OCI-LY1 (cell line): ENCODE measurements around the gene PKIB.

Source experiments
- H2AFZ ChIP-seq: fragments of 200-600 bp; sonication (generic), shearing (Covaris generic); 2 replicates; pipeline ENCODE4 v1.6.0; 2014; ENCODE audit warnings: antibody characterized with exemption, mild to moderate bottlenecking, low read length
- H3F3A ChIP-seq: fragments of 200-600 bp; sonication (generic), shearing (Covaris generic); 2 replicates; pipeline ENCODE4 v1.6.0; 2014; ENCODE audit warnings: mild to moderate bottlenecking, antibody characterized with exemption, low read length, moderate library complexity; ENCODE audit not compliant: insufficient read depth
- H3K27ac ChIP-seq: fragments of 200-600 bp; sonication (generic); 2 replicates; pipeline ENCODE4 v1.5.1; 2014; ENCODE audit warnings: low read length, mixed run types, mild to moderate bottlenecking, low read depth; ENCODE audit not compliant: poor library complexity, severe bottlenecking
- H3K27me3 ChIP-seq: fragments of 200-600 bp; sonication (generic); 2 replicates; pipeline ENCODE4 v1.6.0; 2014; ENCODE audit warnings: antibody characterized with exemption, mild to moderate bottlenecking, low read length, moderate library complexity; ENCODE audit not compliant: insufficient read depth
- H3K36me3 ChIP-seq: fragments of 200-600 bp; sonication (generic); 2 replicates; pipeline ENCODE4 v1.6.1; 2014; ENCODE audit warnings: mild to moderate bottlenecking, antibody characterized with exemption, low read length, moderate library complexity, mixed read lengths; ENCODE audit not compliant: insufficient read depth
- H3K4me1 ChIP-seq: fragments of 200-600 bp; sonication (generic); 2 replicates; pipeline ENCODE4 v1.5.1; 2014; ENCODE audit warnings: mild to moderate bottlenecking, low read length, moderate library complexity; ENCODE audit not compliant: insufficient read depth, severe bottlenecking
- H3K4me2 ChIP-seq: fragments of 200-600 bp; sonication (generic), shearing (Covaris generic); 2 replicates; pipeline ENCODE4 v1.6.1; 2014; ENCODE audit warnings: low read length
- H3K4me3 ChIP-seq: fragments of 200-600 bp; sonication (generic); 2 replicates; pipeline ENCODE4 v1.5.1; 2014; ENCODE audit warnings: low read length, low read depth, mild to moderate bottlenecking, mixed read lengths; ENCODE audit not compliant: poor library complexity, severe bottlenecking
- H3K79me2 ChIP-seq: fragments of 200-600 bp; shearing (Covaris generic); 2 replicates; pipeline ENCODE4 v1.6.1; 2016; ENCODE audit warnings: mixed run types, low read length, mixed read lengths; ENCODE audit not compliant: insufficient read depth
- H3K9ac ChIP-seq: fragments of 200-600 bp; sonication (generic), shearing (Covaris generic); 2 replicates; pipeline ENCODE4 v1.6.1; 2014; ENCODE audit warnings: mild to moderate bottlenecking, low read length, mixed read lengths
- H3K9me2 ChIP-seq: fragments of 200-600 bp; sonication (generic), shearing (Covaris generic); 2 replicates; pipeline ENCODE4 v1.6.1; 2014; ENCODE audit warnings: low read depth, mild to moderate bottlenecking, low read length, mixed read lengths
- H3K9me3 ChIP-seq: fragments of 200-600 bp; shearing (Covaris generic); 2 replicates; pipeline ENCODE4 v1.6.1; 2014; ENCODE audit warnings: low read length, mixed read lengths
- H4K20me1 ChIP-seq: fragments of 200-600 bp; sonication (generic), shearing (Covaris generic); 2 replicates; pipeline ENCODE4 v1.6.0; 2016; ENCODE audit warnings: mild to moderate bottlenecking, low read length; ENCODE audit not compliant: insufficient read depth
- EZH2 ChIP-seq: fragments of 200-600 bp; sonication (generic), shearing (Covaris generic); IDR thresholded peaks from 2 replicates; pipeline ENCODE4 v1.8.0; 2017; ENCODE audit warnings: borderline replicate concordance, mixed run types, mild to moderate bottlenecking, antibody characterized with exemption, low read length, moderate library complexity, mixed read lengths
- TF ChIP-seq, protein P1 (sequence below): fragments of 200-600 bp; sonication (generic), shearing (Covaris generic); IDR thresholded peaks from 2 replicates; pipeline ENCODE4 v1.5.1; 2017; ENCODE audit warnings: mild to moderate bottlenecking, antibody characterized with exemption, low read length, moderate library complexity, mixed read lengths

PKIB gene

GRCh38 chr6:122701666-122702065 lies 91.5 kb downstream of the PKIB start:
- no peak for TF ChIP-seq EZH2
- TF ChIP-seq, protein P1, sequence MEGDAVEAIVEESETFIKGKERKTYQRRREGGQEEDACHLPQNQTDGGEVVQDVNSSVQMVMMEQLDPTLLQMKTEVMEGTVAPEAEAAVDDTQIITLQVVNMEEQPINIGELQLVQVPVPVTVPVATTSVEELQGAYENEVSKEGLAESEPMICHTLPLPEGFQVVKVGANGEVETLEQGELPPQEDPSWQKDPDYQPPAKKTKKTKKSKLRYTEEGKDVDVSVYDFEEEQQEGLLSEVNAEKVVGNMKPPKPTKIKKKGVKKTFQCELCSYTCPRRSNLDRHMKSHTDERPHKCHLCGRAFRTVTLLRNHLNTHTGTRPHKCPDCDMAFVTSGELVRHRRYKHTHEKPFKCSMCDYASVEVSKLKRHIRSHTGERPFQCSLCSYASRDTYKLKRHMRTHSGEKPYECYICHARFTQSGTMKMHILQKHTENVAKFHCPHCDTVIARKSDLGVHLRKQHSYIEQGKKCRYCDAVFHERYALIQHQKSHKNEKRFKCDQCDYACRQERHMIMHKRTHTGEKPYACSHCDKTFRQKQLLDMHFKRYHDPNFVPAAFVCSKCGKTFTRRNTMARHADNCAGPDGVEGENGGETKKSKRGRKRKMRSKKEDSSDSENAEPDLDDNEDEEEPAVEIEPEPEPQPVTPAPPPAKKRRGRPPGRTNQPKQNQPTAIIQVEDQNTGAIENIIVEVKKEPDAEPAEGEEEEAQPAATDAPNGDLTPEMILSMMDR = no peak
- Histone ChIP-seq H4K20me1 (no peaks in the 10 kb centered on the region), H3K4me1 (no peaks in the 10 kb centered on the region), H3K4me2 (no peak overlapping the region), H3F3A (no peaks in the 10 kb centered on the region), H3K27me3 (no peaks in the 10 kb centered on the region), H3K9me3 (no peaks in the 10 kb centered on the region), H3K4me3 (no peak overlapping the region), H3K27ac (no peak overlapping the region), H3K36me3 (no peaks in the 10 kb centered on the region), H3K9me2 (no peaks in the 10 kb centered on the region), H2AFZ (no peak overlapping the region), H3K79me2 (no peaks in the 10 kb centered on the region), H3K9ac (no peak overlapping the region)

GRCh38 chr6:122702841-122703240 lies 92.6 kb downstream of the PKIB start:
- Histone ChIP-seq H3K36me3 (no peaks in the 10 kb centered on the region), H4K20me1 (no peaks in the 10 kb centered on the region), H2AFZ (no peak overlapping the region), H3K4me2 (no peak overlapping the region), H3K27ac (no peak overlapping the region), H3K4me3 (no peak overlapping the region), H3K9me3 (no peaks in the 10 kb centered on the region), H3K4me1 (no peaks in the 10 kb centered on the region), H3F3A (no peaks in the 10 kb centered on the region), H3K9me2 (no peaks in the 10 kb centered on the region), H3K27me3 (no peaks in the 10 kb centered on the region), H3K9ac (no peak overlapping the region), H3K79me2 (no peaks in the 10 kb centered on the region)
- TF ChIP-seq EZH2 = no peak
- TF ChIP-seq, protein P1 = no peak

GRCh38 chr6:122704066-122704465 lies 93.9 kb downstream of the PKIB start:
- no peaks in the 10 kb centered on the region for H3F3A ChIP-seq
- H3K4me2 ChIP-seq = no peak overlapping the region
- no peaks in the 10 kb centered on the region for H3K79me2 ChIP-seq
- H2AFZ ChIP-seq = no peak overlapping the region
- no peaks in the 10 kb centered on the region for H3K4me1 ChIP-seq
- TF ChIP-seq EZH2 = no peak
- TF ChIP-seq, protein P1 = no peak
- no peaks in the 10 kb centered on the region for H3K9me2 ChIP-seq
- H3K4me3 ChIP-seq = no peak overlapping the region
- no peak overlapping the region for H3K27ac ChIP-seq
- no peaks in the 10 kb centered on the region for H4K20me1 ChIP-seq
- no peaks in the 10 kb centered on the region for H3K36me3 ChIP-seq
- H3K27me3 ChIP-seq = no peaks in the 10 kb centered on the region
- H3K9me3 ChIP-seq = no peaks in the 10 kb centered on the region
- no peak overlapping the region for H3K9ac ChIP-seq
